HPDE6-E6E7 (cell line): ENCODE measurements around the gene TIMM23.
"Not testable (repeated sequence)": the region's sequence is repeated elsewhere in the genome, so short reads cannot be mapped to it uniquely, and the experiment has no call there.

Source experiments
- DNase-seq: peaks from one replicate; pipeline ENCODE4 v3.0.0; 2011; ENCODE audit warnings: missing footprints; ENCODE audit errors: extremely low spot score

Gene TIMM23, protein sequence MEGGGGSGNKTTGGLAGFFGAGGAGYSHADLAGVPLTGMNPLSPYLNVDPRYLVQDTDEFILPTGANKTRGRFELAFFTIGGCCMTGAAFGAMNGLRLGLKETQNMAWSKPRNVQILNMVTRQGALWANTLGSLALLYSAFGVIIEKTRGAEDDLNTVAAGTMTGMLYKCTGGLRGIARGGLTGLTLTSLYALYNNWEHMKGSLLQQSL

DNA sequence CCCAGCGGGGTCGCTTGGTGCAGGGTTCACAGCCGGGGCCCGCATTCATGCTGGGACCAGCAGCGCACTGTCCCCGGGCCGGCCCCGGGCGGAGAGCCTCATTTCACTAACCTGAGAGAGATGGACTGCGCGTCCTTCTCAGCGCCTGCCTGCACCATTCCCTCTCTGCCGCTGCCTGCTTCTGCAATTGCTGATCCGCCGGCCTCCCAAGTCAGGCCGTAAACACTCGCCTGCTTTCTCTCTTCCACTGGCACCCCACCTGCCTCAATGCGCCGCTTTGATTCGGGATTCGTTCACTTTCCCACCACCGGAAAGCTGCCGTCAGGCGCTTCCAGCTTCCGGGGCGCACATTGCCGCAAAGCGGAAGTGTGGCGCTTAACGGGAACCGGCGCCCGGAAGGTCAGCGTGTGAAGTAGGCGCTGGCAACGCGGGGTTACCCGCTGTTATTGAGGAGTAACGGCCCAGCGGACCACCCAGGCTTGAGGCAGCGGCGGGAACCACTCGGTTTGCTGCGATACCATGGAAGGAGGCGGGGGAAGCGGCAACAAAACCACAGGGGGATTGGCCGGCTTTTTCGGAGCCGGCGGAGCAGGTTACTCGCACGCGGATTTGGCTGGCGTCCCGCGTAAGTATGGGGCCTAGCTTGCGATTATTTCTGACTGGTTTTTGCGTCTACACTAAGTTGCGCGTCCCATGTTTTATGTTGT lies at the start of gene TIMM23:
Gene TIMM23, plus strand, starts transcription at position 384 of the 707 bp plus-strand sequence. Its CDS starts 136 bp downstream, at position 520.
- DNase-seq, result peak; percentile 0

DNA sequence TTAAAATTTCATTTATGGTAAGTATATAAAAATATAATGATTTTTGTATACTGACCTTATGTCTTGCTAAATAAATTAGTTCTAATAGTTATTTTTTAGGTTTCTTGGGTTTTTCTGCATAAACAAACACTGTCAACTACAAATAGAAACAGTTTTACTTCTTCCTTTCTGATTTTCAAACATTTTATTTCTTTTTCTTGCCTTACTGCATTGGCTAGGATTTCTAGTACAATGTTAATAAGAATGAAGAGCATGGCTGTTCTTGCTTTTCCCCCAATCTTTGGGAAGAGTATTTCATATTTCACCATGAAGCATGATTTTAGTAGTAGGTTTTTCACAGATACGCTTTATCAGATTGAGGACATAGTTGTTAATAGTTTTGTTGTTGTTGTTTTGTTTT lies 45.5 kb upstream of the TIMM23 start:
- DNase-seq, result not testable (repeated sequence)

DNA sequence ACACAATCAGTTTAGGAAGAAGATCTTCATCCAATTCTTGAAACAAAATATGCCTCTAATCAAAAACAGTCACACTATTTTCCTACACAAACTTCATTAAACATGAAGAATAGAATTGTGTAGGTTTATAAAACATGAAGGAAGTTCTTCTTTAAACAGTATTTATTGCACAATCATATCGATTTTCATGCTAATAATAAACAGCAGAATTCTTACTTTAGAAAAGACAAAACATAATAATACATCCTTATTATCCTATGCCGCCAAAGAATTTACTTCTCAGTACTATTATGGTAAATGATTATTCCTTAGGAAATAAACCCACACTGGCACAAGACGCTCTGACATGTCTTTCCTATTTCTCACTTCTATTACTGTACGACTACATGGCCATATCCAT lies 41.0 kb upstream of the TIMM23 start:
- DNase-seq, result not testable (repeated sequence)

DNA sequence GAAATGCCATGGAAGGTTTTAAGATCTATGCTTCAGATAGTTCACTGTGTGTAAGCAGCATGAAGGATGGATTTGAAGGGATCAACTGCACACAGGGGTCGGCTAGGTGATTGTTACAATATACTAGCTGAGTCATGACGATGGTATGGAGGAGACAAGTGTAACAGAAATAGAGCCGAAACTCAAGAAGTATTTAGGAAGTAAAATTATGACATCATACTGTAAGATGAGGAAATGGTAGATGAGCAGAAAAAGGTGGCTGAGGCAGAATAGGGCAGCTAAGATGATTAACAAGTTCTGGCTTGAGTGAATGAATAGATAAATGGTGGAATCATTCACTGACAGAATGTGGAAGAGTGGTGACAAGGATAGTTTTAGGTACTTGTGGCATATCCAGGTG lies 37.5 kb upstream of the TIMM23 start:
- DNase-seq, result not testable (repeated sequence)

DNA sequence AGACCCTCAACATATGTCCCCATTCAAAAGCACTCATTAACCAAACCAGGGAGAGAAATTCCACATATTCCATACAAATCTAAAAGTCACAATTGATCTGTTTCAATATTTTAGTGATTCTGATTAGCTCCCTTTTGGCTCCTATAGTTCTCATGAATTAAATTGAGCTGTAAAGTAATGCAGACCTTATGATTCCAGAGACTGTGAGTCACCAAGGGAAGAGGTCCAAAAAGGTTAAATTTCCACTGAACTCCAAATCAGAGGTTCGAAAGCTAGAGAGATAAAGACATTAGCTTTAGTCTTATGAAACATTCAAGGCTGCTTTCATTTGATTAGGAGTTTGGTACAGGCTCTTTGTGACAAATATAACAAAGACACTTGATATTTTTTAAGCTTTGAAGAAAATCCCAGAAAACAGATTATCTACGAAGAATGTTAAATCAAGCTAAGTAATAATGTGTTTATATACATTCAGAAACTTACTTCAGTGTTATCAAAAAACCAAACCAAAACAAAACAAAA lies 33.1 kb upstream of the TIMM23 start:
- not testable (repeated sequence) for DNase-seq

DNA sequence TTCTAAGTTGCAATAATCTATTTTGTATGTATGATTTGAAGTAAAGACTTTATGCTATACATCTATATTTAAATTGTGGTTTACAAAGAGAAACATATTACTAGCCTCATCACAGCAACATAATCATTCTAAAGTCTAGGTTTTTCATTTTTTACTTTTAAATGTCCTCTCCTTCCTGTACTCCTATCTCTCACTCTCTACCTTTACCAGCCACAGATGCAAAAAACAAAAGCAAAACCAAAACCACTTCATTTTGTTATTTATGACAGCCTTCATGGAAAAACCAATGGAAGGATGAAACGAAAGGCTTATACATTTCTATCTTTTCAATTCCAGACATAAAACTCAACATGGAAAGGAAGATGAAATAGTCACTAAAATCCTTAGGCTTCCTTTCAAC lies 31.1 kb upstream of the TIMM23 start:
- not testable (repeated sequence) for DNase-seq

DNA sequence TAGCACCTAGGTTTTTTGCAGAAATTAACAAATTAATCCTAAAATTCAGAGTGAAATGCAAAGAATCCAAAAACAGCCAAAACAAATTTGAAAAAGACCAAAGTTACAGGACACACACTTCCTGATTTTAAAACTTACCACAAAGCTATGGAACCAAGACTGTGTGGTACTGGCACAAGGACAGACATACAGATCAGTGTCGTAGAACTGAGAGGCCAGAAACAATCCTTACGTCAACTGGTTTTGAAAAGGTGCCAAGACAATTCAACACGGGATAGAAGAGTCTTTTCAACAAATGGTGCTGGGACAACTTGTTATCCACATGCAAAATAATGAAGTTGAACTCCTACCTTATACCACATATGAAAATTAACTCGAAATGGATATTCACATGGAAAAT lies 26.8 kb upstream of the TIMM23 start:
- DNase-seq, result not testable (repeated sequence)

DNA sequence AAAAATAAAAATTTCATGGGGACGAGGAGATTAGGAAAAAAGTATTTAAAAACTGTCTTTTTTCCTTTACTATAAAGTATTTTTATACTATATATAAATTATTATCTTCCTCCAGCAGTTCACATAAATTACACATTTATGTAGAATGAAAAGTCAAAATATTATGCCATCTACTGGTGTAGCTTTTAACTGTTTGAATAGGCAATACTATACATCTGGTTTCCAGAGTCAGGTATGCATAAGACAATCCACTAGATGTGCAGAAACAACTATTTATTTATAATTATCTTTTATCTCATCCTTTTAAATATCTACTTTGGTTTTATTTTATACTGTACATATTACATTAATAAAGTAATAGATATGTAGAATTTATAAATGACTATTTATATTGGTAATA lies 24.9 kb upstream of the TIMM23 start:
- not testable (repeated sequence) for DNase-seq

DNA sequence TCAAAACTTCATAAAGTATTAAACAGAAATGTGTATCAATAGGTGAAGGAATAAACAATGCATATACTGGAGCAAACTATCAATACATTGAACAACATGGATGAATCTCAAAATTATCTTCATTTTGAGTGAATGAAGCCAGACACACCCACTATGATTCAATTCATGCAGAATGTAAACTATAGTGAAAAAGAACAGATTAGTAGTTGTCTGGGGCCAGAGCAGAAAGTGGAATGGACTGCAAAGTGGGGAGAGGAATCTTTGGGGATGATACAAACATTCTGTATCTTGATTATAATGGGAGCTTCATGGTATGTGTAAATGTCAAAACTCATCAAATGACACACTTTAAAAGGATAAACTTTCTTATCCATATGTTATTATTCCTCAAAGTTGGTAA lies 23.5 kb upstream of the TIMM23 start:
- DNase-seq, result not testable (repeated sequence)

DNA sequence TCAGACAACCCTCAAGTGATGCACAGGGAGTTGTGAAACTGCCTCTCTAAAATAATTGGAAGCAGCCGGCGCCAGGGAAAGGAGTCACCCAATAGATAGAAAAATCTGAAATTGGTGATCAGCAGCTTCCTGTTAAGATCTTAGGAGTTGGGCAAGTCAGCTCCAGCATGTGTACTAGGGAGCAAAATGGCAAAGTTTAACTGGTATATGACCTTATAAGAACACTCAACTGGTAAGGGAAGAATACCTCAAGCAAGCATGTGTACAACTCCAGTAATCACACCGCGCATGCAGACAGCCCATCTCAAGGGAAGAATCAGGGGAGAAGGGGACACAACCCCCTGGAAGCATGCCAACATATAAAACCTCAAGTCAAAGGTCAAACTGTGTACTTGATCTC lies 17.9 kb upstream of the TIMM23 start:
- not testable (repeated sequence) for DNase-seq

DNA sequence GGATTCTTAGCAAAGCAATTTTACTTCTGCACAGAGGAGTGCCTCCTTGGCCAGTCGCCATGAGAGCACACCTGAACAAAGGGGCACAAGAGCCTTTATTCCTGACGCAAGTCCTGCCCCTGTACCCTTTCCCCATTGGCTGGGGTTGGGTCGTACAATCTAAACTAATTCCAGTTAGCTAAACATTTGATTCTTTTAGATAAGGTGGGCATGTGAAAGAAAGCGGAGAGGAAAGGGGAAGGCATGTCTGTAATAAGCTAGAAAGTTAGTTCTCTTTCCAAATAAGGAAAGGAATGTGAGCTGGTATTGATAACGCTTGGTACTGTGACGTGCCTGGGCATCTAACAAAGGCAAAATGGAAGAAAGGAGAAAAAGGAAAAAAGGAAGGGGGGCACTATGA lies 15.7 kb upstream of the TIMM23 start:
- not testable (repeated sequence) for DNase-seq

DNA sequence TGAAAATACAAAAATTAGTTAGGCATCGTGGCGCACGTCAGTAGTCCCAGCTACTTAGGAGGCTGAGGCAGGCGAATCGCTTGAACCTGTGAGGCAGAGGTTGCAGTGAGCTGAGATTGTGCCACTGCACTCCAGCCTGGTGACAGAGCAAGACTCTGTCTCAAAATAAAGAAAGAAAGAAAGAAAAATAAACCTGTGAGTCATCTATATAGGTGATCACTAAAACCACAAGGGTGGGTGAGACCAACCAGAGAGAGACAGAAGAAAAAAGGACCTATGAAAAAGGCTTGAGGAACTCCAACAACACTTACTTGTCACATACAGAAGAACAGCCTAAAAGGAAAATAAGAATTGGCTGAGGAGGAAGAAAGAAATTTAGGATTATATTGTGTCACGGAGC lies 14.4 kb upstream of the TIMM23 start:
- not testable (repeated sequence) for DNase-seq

DNA sequence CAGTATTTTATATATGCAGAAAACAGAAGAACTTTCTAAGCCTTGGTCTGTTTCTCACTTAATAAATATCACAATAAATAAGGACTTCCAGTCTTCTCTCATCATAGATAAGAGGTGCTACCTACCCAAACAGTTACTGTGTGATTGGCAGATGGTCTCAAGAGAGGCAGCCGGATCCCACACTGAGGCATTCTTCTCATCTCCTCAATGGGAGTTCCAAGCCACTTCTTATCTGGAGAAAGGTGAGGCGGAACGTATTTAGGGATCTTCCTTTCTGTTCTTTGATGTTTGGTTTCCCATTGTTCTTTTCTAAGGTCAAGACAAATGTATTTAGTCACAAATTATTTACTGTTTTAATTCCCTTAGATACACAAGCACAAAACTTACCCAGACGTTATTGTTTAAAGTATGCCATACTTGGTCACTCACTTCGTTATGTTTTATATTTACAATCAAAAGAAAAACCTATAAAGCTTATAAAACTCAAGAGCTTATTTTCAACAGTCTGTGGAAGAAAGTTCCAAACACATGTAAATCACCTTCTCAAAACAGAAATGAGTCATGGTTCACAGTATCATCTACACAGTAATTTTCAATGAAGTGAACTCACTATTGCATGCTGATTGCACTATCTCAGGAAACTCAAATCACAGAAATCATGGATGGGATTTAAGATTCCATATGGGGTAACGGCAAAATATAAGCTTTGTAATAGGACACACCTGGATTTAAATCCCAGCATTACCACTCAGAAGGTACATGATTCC lies 9.4 kb upstream of the TIMM23 start:
- not testable (repeated sequence) for DNase-seq

DNA sequence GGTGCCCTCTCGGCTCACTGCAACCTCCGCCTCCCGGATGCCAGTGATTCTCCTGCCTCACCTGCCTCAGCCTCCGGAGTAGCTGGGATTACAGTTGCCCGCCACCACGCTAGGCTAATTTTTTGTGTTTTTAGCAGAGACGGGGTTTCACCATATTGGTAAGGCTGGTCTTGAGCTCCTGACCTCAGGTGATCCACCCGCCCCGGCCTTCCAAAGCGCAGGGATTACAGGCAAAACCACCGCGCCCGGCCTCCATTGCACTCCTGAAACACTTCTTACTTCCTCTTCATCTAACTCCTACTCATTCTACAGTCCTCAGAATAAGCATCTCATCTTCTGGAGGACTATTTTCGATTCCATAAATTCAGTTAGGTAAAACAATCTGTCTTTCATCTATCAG lies 1.3 kb upstream of the TIMM23 start:
- not testable (repeated sequence) for DNase-seq

DNA sequence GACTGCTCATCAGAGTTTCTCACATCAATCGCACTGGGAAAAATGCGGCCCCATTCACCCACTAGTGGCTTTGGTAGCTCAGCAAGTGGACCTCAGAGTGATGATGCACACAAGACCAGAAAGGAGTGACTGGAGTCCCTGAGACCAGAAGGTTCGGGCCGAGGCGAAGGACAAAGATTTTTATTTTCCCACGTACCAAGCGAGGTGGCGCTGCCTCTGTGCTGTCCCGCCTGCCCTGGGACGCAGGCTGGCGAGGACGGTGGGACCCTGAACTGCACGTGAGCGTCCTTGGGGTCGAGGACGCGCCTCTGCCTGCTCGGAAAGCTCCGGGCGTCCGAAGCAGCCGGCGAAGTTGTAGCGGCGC lies 565 bp upstream of the TIMM23 start:
- not testable (repeated sequence) for DNase-seq

DNA sequence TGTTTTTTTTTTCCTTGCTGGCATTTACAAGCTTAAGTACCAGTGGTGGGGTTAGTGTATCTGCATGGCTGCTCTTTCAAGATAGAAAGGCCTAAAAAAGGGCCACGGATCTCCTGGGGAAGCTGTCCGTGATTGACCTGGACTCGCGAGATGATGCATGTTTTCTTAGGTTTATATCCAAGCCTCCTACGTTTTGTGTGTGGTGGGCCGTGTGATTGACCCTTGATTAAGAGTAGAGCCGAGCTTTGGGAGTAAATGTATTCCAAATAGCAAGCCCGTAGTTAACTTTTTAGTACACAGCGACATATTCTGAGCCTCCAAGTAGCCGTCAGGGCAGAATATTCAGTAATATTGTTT lies 502 bp downstream of the TIMM23 start:
- not testable (repeated sequence) for DNase-seq

DNA sequence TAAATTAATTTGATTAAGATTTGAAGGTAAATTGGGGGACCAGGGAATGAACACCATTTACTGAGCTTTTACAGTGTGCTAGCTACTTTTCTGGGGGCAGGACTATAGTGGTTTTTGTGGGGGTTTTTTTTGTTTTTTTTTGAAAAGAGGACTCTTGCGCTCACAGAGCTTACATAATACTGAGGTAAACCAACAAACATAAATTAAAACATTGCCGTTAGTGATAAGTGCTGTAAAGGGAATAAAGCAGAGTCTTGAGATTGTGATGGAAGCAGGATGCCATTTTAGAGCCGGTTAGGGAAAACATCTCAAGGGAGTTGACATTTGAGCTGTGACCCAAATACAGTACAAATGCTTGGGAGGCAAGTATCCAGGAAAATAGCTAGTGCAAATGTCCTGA lies 1.8 kb downstream of the TIMM23 start:
- DNase-seq, result not testable (repeated sequence)

DNA sequence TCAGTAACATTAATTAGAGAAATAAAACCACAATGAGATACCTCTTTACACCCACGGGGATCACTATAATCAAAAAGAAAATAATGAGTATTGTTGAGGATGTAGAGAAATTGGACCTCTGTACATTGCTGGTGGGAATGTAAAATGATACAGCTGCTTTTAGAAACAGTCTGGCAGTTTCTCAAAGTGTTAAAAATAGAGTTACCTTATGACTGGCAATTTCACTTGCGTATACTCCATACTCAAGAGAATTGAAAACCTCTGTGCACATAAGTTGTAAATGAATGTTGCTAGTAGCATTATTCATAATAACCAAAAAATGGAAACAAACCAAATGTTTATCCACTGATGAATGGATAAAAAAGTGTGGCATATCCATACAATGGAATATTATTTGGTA lies 6.3 kb downstream of the TIMM23 start:
- not testable (repeated sequence) for DNase-seq

DNA sequence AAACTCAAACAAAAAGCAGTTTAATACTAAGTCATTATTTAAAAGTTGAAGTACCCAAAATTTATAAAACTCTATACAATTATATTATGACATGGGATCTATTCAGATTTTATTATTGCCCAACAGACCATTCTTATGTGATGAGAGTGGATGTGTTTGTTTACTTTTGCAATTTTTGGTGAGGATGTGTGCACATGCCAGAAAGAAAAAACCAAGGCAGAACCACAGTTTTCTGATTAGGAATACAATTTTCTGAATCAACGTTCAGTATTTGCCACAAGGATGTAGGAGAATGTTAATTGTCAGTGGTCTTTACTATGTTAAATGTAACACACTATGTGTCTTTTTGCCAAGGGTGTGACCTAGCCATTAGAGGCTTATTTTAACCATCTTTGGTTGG lies 9.1 kb downstream of the TIMM23 start:
- not testable (repeated sequence) for DNase-seq

DNA sequence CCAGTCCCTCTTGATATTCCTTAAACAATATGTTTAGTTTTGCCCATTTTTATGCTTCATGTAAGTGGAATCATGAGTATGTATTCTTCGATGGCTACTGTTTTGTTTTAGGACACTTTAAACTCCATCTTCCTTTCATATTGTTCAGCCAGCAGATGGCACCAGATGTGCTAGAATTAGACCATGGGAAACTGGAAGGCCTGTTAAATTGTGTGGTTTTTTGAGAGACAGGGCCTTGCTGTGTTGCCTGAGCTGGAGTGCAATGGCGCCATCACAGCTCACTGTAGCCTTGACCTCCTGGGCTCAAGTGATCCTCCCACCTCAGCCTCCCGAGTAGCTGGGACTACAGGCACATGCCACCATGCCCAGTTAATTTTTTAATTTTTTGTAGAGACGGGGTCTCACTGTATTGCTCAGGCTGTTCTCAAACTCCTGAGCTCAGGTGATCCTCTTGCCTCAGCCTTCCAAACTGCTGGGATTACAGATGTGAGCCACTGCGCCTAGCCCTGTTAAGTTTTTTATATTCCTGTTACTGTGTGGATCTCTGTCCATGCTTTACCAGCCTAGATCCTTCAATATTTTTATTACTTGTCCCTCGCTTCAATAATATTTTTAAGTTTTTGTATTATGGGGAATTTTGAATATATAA lies 11.4 kb downstream of the TIMM23 start:
- DNase-seq, result not testable (repeated sequence)

DNA sequence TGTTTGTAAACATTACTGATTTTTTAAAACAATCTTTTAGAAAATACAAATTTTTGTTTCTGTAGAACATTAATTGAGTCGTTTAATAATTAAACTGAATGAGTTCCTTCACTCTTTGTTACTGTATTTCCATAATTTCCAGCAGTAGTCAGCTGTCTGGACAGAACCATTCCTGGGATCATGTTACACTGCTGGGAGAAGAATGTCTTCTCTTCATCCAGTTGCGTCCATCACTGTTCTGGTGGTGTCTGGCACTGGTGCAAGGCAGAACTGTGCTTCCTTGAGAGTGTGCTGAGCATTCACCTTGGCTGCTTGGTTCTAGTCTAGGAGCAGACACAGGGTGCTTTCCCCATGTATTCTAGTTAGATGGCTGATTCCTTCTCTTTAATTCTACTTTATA lies 12.2 kb downstream of the TIMM23 start:
- not testable (repeated sequence) for DNase-seq

DNA sequence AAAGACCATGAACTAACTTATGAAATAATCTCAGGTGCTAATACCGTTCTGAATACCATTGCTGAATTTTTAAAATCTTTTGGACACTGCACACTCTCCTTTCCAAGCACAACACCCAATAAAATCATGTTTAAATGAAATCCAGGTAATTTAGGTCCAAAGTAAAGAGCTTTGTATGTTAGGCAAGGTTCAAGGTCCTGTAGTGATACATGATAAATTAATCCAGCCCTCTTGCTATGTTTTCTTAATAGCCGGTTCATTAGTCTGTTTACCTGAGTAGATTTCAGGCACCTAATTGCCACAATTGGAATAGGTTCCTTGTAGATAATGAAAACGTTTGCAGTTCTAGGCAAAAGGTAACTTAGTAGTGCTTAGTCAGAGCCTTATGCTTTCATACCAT lies 13.3 kb downstream of the TIMM23 start:
- not testable (repeated sequence) for DNase-seq
